Left cardiac atrium (tissue), 4 donors: ENCODE results near the gene TSPAN14. TPM values are rescaled to one million over a fixed set of nuclear protein-coding genes. Genes with fewer than 3 reads are reported as not detected.

Experiments
- ATAC-seq, 2 donors: fragments of 200-7000 bp; cut with Tn5 transposase; one replicate each; pipeline ENCODE4 v1.9.1; 2020; ENCODE audit warnings: mild to moderate bottlenecking in 2 of 2, moderate library complexity in 2 of 2
- DNase-seq: peaks from one replicate; pipeline ENCODE4 v3.0.0-alpha.2; 2020
- intact Hi-C, 2 donors: fragments of 100-400 bp; cut with DNase I; formaldehyde crosslinking; loops; one replicate each; pipeline versions ENCODE4 v1.14.1 to v1.15.1; 2022 to 2023
- total RNA-seq, 2 donors: library from RNA; stranded (reverse); fragmentation: NEBNext Ultra II Directional; extraction: Animal tissue kit (Norgen Biotek cat#: 25700); gene quantifications; one replicate each; pipeline ENCODE4 v1.2.1, GENCODE V29; 2021
- donor health status: DM: no; HTN: yes; CAD: no.
- donor health status: DM: no; HTN: yes; CAD: no; lungs with severe emphysema.
- donor health status: DM: yes; HTN: yes; CAD: no.
- donor health status: Dilated cardiomyopathy.

TSPAN14 gene
- total RNA-seq, 2 donors from 2014 or later = 44.3 to 51.0 TPM

- intact Hi-C loops = no loop called here
- DNase-seq (no peak), ATAC-seq (no peak)
These were observed 2.0 kb upstream of the TSPAN14 start for GRCh38 chr10:80452069-80452468.

- intact Hi-C loops = no loop called here
- no peak for DNase-seq
- no peak for ATAC-seq
These were observed 1.5 kb upstream of the TSPAN14 start for GRCh38 chr10:80452640-80453039.

- ATAC-seq = no peak
- intact Hi-C loops = no loop called here
- no peak for DNase-seq
These were observed 861 bp upstream of the TSPAN14 start for GRCh38 chr10:80453056-80453841.

- ATAC-seq (peak; percentile 36 to 40), DNase-seq (peak; percentile 66)
- intact Hi-C loops = no loop called here
These were observed 677 bp downstream of the TSPAN14 start for GRCh38 chr10:80454513-80455460.

GRCh38 chr10:80455461-80456349 is 1.6 kb downstream of the TSPAN14 start:
- ATAC-seq (no peak), DNase-seq (peak; percentile 13)

GRCh38 chr10:80457554-80458262 is 3.6 kb downstream of the TSPAN14 start:
- DNase-seq (peak; percentile 8), ATAC-seq (no peak)
- intact Hi-C loops = no loop called here

More at GRCh38 chr10:80455461-80456349, 1.6 kb downstream of the TSPAN14 start:
- intact Hi-C loops = no loop called here

GRCh38 chr10:80458263-80458625 is 4.1 kb downstream of the TSPAN14 start:
- DNase-seq (no peak), ATAC-seq (no peak)
- intact Hi-C loops = no loop called here

GRCh38 chr10:80458638-80459037 is 4.5 kb downstream of the TSPAN14 start:
- DNase-seq (peak; percentile 6), ATAC-seq (no peak)
- intact Hi-C loops = no loop called here

GRCh38 chr10:80459047-80459865 is 5.1 kb downstream of the TSPAN14 start:
- DNase-seq (peak; percentile 73), ATAC-seq (peak; percentile 3 to 44)
- intact Hi-C loops = no loop called here

- DNase-seq = no peak
- intact Hi-C loops = no loop called here
- ATAC-seq = peak in 1 of 2 donors; percentile 50
These were observed 6.5 kb downstream of the TSPAN14 start for GRCh38 chr10:80460399-80461207.

- intact Hi-C loops = no loop called here
- ATAC-seq (peak in 1 of 2 donors; percentile 2), DNase-seq (no peak)
These were observed 7.4 kb downstream of the TSPAN14 start for GRCh38 chr10:80461208-80462183.

- ATAC-seq (peak in 1 of 2 donors; percentile 13), DNase-seq (no peak)
- intact Hi-C loops = no loop called here
These were observed 8.3 kb downstream of the TSPAN14 start for GRCh38 chr10:80462299-80462980.

- DNase-seq (no peak), ATAC-seq (no peak)
- intact Hi-C loops = no loop called here
These were observed 9.1 kb downstream of the TSPAN14 start for GRCh38 chr10:80462981-80463741.

GRCh38 chr10:80463868-80464267 is 9.8 kb downstream of the TSPAN14 start:
- ATAC-seq = no peak

More at GRCh38 chr10:80463868-80464267, 9.8 kb downstream of the TSPAN14 start:
- no peak for DNase-seq
- intact Hi-C loops = no loop called here
